NCI-H526 (cell line): ENCODE measurements around the gene ARID1A.
"Not testable (repeated sequence)": the region's sequence is repeated elsewhere in the genome, so short reads cannot be mapped to it uniquely, and the experiment has no call there.

ENCODE experiments used
- DNase-seq, 2 experiments: peaks; one replicate each; lab custom pipeline; 2025; lab: John Stamatoyannopoulos, UW

Gene ARID1A

DNA sequence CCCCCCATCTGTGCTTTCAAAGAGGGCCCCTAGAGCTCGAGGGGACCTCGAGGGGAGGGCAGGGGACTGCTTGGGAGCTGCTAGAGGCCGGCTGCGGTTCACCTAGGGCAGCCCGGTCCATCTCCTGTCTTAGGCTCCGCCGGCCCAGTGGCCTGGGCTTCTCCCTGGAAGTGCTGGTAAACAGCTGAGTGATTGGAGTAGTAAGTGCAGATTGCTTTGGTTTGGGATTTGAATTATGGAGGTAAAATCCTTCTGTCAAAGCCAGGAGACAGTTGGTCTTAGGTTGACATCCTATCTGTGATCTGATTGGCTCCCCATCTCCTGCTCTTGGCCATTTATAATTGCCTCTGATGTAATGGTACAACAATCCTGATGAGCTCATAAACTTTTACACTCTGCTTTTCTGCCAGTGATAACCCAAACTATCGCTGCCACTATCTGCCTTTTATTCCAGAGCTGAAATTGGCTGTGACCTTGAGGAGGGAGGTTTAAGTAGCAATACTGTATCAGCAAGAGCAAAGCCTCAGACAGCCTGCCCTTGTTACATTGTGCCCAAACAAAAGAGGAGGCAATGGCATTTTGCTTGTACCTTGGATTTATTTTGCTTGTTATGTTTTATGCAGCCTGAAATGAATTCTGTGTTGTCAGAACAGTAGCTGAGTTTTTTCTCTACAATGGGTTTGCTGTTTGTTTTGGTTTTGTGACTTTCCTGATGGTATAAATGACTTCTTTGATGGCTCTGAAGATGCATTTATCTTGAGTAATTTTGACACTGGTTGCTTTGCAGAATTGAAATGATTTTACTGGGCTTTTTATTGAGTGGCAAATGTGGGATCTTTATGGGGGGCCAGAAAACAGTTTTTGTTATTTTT is 2.4 kb downstream of the ARID1A start:
- peak; percentile 78 to 83 for DNase-seq

DNA sequence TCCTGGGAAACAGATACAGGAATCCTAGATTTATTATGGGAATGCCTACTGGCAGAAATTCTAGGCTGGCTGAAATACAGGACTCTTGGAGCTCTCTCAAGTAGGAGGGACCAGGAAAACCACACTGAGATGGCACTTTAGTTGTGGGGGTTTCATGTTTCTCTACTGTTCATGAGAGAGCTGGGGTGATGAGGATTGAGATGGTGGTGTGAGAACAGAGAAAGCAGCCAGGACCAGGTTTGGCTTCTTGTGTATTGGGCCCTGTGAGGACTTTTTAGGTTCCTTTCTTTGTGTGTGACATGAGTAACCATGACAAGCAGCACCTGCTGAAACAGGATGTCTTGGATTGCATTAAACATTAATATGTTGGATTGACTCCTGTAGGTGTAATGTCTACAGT is 4.9 kb downstream of the ARID1A start:
- no peak for DNase-seq

DNA sequence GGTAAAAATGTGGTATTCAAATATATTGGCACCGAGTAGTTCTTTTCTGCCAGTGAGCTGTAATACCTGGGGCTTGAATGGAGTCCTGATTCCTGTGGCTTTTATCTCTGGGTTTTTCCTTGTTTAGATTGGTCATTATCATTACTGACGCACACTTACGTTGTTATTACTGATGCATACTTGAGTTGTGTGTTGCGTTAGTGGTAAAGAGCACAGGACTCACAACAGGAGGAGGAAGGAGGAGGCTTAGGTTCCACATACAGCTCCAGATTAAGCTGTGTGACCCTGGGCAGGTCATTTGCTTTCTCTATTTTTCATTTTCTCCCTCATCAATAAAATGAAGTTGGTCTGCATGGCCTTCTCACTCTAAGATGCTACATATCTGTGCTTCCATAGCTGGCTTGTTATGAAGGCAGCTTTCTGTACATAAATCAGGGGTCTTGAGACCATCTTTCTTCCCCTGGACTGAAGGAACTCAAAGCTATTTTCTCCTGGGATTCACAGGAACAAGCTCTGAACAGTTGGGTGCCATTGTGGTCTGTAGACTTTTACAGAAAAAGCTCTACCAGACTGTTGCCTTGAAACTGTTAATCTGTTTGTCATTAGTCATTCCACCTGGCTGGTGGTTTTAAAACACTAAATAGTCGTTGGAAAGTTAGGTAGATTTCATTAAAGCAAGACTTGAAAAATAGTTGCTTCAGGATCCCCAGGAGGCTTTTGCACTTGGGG is 5.6 kb downstream of the ARID1A start:
- DNase-seq = peak in 1 of 2 experiments; percentile 42

DNA sequence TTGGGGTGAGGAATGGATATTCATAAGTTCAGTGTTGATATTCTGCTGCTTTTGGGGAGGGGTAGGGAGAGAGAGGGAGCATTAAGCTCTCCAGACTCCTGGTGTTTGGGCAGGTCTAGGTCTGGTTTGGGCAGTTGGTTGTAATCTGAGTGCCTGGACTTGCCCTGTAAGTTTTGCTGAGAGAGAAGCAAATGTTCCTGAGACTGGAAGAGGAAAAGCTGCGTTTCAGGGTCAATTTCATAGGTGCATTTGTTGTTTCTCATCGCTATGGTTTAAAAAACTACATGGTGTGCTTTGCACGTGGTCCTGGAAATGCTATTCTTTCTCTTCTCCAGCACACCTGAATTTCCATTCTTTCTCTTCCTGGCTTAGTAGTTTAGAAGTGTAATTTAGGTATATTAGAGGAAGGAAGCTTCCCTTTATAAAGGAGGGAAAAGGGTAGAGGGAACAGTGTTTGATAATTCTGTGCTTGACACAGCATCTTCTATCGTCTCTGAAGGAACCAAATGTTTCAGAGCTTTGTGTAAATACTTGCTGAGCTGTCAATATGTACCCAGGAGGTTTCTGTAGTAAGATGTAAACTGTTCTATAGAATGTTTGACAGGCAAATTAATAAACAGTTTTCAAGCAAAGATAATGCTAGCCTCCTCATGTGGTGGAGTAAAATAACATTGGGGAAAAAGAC is 6.3 kb downstream of the ARID1A start:
- DNase-seq = no peak

DNA sequence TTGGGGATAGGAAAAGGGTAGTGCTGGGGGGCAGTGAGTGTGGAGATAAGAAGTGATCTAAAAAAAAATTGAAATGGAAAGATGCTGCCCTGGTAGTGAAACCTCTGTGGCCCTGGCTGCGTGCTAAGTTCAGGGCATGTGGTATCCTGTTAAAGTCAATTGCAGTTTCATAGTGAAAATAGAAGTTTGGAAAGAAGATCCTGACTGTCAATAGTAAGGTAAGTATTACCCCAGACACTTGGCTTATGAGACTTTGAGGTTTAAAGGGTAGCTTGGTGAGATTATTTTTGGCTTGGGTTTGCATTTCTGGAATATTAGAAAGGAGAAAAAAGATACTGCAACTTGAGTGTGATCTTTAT is 6.8 kb downstream of the ARID1A start:
- DNase-seq = no peak

DNA sequence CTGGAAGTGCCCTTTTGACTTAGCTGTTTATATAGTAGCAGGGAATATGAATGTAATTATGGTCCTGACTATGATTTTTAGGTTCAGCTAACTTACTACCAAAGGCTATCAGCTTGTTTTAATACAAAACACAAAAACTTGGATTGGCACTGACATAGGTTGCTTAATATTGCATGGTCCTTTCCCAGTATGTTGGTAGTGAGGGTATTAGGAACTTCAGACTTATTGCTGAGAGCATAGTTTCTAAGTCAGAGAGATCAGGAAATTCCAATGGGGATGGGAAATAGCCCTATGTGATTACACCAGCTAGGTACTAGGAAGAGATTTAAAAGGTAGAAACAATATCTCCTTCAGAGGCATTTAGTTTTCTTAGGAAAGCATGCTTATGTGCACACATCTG is 7.7 kb downstream of the ARID1A start:
- no peak for DNase-seq

DNA sequence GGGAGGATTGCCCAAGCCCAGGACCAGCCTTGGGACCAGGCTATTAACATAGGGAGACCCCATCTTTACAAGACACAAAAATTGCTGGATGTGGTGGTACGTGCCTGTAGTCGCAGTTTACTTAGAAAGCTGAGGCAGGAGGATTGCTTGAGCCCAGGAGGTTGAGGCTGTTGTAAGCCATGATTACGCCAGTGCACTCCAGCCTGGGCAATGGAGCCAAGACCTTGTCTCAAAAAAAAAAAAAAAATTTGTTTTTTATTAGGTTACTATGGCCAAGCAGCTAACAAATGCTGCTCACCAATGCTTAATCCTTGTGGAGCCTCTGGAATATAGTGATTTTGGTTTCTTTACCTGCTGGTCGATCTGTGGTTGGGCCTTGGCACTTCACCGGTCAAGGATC is 8.8 kb downstream of the ARID1A start:
- no peak for DNase-seq

DNA sequence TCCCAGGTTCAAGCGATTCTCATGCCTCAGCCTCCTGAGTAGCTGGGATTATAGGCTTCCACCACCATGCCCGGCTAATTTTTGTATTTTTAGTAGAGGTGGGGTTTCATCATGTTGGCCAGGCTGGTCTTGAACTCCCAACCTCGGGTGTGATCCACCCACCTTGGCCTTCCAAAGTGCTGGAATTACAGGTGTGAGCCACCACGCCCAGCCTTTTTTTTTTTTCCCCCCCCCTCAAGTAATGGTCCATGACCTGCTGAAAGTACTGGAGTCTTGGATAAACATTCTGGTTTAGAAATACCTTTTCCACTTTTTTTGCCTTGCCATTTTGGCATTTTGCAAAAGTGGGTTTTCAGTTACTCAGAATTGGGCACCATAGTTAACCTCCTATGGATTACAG is 9.4 kb downstream of the ARID1A start:
- not testable (repeated sequence) for DNase-seq

DNA sequence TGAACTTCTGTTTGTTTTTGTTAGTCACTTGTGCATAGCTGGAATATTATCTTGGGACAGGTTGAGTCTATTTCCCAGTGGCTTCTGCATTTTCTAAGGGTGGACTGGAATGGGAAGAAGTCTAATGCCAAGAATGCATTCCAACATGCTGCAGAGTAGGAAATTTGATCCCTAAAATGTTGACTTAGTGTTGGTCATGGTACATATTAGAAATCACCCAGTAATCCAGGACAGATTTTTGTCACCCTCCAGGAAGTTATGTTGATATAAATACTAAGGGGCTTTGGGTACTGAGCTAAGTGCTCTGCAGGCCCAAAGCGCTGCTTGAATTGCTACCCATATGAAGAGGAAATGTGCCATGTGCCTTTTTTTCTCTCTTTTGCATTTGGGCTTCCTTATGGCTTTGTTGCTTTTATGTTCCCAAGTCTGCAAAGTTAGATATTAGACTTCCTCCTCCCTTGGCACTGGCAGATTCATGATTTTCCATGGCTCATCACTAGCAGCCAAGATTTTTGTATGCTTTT is 10.0 kb downstream of the ARID1A start:
- DNase-seq = no peak

DNA sequence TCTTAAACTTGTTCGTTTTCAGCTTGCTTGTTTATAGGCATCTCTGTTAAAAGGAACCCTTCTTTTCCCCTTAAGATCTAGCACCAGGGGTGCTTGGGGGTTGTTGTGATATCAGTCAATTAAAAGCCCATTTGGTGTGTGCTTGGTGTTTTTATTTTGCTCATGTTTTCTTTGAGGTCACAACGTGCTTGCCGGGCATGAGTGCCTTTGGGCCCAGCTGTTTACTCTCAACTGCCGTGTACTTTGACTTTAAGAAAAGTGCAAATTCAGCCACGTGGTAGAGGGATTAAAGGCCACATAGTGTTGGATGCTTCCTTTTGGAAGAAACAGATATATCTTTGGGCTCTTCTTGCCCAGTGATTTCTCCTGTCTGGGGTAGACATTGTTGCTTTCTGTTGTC is 10.5 kb downstream of the ARID1A start:
- DNase-seq = peak in 1 of 2 experiments; percentile 19

DNA sequence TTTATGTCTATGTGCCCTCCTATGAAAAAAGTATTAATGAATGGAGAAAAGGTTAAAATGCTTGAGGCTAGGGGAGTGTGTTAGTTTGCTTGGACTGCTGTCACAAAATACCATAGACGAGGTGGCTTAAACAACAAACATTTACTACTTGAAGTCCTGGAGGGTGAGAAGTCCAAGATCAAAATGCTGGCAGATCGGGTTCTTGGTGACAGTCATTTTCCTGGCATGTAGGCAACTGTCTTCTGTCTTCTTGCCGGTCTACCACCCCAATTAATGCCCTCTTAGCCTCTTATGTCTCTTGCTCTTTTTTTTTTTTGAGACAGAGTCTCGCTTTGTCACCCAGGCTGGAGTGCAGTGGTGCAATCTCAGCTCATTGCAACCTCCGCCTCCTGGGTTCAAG is 15.0 kb downstream of the ARID1A start:
- DNase-seq = no peak

DNA sequence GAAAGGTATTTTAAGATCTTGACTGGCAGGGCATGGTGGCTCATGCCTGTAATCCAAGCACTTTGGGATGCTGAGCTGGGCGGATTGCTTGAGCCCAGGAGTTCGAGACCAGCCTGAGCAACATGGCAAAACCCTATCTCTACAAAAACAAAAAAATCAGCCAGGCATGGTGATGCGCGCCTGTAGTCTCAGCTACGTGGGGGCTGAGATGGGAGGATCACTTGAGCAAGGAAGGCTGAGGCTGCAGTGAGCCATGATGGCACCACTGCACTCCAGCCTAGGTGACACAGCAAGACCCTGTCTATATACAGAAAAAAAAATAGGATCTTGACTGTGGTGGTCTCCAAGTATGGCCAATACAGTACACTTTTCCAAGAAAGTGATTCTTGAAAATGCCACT is 16.0 kb downstream of the ARID1A start:
- DNase-seq = no peak

DNA sequence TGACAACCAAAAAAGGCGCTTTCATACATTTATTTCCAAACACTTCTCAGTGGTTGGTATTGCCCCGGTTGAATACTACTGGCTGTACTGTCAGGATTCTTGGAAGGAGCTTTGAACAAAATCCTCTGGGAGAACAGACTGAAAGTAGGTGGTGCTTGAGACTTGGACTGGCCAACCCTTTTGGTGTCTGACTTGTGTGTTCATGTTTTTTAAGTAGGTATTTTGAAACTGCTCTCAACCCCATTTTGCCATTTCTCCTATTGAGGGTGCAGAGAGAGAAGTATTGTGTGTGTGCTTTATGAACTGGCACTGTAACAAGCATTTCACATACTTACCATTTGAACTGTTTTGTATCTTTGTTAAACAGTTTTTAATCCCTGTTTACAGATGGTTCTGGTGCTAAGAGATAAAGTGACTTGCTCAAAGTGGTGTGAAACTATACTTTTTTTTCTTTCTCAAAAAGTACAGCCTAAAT is 21.2 kb downstream of the ARID1A start:
- no peak for DNase-seq

DNA sequence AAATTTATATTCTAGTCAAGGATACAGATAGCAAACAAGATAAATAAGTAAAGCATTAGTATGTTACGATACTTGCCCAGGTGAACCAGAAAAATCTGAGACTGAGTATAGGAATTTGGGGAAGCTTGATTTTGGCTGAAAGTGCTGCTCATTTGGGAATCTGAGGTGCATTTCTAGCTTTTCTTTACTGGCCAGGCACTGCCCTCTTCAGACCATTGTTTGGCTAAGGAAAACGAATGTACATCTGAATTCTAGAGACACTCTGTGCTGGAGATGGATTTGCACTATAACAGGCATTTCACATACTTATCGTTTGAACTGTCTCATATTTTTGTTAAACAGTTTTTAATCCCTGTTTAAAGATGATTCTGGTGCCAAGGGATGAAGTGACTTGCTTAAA is 23.4 kb downstream of the ARID1A start:
- no peak for DNase-seq

DNA sequence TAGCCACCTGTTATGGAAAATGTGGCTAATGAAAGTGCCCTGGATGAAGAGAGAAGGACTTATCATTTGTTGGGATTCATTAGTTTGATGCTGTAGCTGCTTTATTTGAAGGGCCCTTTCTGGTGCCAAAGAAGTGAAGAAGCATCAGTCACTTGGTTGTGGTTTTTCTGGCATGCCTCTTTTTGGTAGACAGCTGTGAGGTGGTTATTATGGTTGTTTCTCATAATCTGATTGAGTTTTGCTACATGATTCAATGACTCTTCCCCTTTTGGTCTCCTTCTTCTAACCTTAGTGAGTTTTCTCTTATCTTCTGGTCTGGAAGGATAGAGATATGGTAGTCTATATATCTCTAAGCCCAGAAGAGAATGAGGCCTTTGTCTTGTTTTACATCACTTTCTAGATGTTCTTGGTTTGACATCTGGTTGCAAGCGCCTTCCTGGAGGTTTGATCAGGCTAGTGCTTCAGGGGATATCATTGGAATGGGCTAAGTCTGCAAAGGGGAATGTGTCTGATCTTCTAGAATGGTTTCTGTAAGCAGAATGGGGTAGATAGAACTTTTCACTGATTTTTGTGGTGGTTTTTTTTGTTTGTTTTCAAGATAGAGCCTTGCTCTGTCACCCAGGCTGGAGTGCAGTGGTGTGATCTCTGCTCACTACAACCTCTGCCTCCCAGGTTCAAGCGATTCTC is 26.0 kb downstream of the ARID1A start:
- DNase-seq = no peak

DNA sequence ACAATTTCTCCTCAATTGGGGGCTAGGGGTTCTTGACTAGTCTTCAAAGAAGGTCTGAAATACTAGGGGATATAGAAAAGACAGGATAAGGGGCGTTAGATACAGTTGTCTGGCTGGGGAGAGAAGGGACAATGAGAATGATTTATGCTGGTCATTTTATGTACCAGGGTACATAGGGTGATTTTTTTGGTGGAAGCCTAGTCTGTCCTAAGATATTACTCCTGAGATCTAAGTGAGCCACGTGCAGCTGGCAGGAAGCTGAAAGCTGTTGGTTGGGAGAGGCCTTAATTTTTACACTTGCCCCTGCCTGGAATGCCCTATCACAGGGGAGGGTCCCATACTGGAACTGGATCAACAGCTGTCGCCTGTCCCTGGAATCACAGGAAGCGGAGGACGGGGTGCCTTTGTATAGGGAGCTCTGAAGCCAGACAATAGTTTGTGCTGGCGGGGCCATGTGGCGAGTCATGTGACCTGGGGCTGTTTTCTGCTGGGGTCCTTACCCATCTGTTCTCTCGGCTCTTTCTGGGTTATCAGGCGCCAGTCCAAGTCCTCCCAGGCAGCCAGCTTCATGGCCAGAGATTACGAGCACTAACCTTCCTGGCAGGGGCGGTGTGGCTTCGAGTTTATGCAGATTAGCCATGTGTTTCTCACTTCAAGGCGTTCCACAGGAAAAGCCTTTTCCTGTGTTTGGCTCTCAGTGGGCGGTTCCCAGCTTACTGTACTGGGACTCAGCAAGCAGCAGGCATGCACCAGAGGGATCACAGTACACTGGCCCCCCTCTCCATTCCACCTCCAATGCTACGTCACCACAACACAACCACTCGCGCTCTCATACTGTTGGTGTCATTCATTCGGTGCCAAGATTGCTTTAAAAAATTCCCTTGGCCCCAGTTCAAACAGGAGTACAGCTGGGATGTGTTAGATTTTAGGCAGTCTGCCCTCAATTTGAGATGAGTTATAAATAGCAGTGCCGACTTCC is 27.5 kb downstream of the ARID1A start:
- peak in 1 of 2 experiments; percentile 36 for DNase-seq

DNA sequence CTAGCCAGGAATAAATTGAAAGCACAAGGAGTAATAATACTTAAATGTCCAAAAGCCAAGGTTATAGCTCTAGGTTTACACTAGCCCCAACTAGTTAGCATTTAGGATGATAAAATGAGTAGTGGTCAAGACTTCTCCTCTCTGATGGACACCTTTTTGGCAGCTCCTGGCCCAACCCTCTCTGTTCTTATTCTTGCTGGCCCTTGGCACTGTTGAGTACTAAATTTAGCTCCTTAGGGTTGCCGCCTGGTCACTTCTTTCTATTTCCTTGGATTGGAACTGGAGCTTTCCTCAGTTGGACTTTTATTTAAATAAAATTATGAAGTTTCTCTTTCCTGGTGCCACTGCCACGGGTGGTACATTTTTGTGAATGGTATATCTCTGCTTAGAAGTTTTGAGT is 28.3 kb downstream of the ARID1A start:
- DNase-seq = no peak

DNA sequence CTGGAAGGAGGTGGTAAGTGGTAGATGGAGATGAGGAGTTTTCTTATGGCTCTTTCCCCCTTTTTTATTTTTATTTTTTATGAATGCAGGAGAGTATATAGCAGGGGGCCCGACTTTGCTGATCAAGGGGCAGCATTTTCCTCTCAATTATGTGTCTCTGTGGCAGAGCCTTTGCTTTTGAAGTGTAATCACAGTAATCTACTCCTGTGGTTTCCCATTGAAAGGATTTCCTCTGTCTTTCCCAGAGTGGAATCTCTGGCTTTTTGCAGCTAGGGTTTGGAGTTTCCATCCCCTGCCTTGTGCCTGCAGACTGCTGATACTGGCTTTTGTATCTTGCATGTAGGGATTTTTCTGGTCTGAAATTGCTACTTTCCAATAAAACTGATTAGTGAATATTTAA is 29.1 kb downstream of the ARID1A start:
- no peak for DNase-seq

DNA sequence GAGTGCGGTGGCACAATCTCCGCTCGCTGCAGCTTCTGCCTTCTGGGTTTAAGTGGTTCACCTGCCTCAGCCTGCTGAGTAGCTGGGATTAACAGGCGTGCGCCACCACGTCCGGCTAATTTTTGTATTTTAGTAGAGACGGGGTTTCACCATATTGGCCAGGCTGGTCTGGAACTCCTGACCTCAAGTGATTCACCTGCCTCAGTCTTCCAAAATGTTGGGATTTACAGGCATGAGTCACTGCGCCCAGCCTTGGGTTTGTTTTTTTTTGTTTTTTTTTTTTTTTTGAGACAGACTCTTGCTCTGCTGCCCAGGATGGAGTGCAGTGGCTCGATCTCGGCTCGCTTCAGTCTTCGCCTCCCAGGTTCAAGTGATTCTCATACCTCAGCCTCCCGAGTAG is 30.1 kb downstream of the ARID1A start:
- not testable (repeated sequence) for DNase-seq

DNA sequence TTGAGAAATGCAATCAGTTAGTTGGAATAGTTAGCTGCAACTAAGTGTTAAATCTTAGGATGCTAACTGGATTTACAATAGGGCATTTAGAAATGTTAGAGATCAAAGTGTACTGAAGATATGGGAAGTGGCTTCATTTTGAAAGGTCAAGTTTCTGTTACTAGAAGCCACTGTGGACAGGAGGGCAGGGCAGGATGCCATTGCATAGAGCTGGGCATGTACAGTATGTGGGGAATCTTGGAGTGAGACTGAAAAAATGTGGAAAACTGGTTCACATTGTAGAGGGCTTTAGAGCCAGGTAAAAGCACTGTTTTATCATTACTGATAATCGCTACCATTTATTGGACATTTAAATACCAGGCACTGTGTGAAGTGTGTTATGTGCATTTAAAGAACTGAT is 31.0 kb downstream of the ARID1A start:
- no peak for DNase-seq

DNA sequence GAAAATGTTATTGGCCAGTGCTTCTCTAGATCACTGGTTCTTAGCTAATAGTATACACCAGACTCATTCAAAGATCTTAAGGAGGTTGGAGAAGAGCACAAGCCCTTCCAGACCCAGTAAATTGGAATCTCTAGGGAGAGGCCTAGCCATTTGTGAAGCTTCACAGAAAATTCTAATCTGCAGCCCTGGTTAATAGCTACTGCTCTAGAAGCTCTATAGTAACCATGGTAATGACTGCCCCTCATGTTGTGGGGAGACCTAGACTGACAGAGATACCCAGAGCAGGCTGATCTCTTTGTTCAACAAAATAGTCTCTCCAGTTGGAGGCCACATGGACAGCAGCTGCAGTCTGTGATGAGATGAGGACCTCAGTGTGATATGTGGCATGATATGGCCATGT is 31.7 kb downstream of the ARID1A start:
- DNase-seq = no peak
